Stomach (tissue), 4 donors: ENCODE measurements around the gene DDX6.

Experiments used
- POLR2A ChIP-seq, 4 donors: fragments of 450-650 bp; IDR thresholded peaks; one replicate each; pipeline ENCODE4 v1.6.1; 2016; ENCODE audit warnings: antibody characterized with exemption in 4 of 4, control low read depth in 2 of 4, mild to moderate bottlenecking in 1 of 4, moderate library complexity in 1 of 4
- POLR2AphosphoS5 ChIP-seq, 3 donors: sonication (generic); formaldehyde crosslinking; IDR thresholded peaks; one replicate each; pipeline ENCODE4 v1.6.1; 2016; ENCODE audit warnings: antibody characterized with exemption in 3 of 3
- TF ChIP-seq, protein P1 (sequence below), 7 experiments: fragments of 450-650 bp in 4 of 7; fragments of 200-600 bp in 3 of 7; sonication (generic) in 3 of 7; IDR thresholded peaks; one replicate each; pipeline ENCODE4 v1.5.1; 2016 to 2019; ENCODE audit warnings: antibody characterized with exemption in 7 of 7, control low read depth in 2 of 7, mild to moderate bottlenecking in 1 of 7

- TF ChIP-seq POLR2A (IDR thresholded peaks at IDR 0.05) (no peak), POLR2AphosphoS5 (IDR thresholded peaks at IDR 0.05) (no peak)
- TF ChIP-seq, protein P1, sequence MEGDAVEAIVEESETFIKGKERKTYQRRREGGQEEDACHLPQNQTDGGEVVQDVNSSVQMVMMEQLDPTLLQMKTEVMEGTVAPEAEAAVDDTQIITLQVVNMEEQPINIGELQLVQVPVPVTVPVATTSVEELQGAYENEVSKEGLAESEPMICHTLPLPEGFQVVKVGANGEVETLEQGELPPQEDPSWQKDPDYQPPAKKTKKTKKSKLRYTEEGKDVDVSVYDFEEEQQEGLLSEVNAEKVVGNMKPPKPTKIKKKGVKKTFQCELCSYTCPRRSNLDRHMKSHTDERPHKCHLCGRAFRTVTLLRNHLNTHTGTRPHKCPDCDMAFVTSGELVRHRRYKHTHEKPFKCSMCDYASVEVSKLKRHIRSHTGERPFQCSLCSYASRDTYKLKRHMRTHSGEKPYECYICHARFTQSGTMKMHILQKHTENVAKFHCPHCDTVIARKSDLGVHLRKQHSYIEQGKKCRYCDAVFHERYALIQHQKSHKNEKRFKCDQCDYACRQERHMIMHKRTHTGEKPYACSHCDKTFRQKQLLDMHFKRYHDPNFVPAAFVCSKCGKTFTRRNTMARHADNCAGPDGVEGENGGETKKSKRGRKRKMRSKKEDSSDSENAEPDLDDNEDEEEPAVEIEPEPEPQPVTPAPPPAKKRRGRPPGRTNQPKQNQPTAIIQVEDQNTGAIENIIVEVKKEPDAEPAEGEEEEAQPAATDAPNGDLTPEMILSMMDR (IDR thresholded peaks at IDR 0.05), result no peak
These were observed 76.1 kb downstream of the DDX6 start for GRCh38 chr11:118714816-118715215.
